HepG2 (cell line): ENCODE results near the gene MTHFS.

ENCODE experiments used
- MYC ChIP-seq: sonication (generic); formaldehyde crosslinking; IDR thresholded peaks from 2 replicates; pipeline ENCODE4 v1.9.0; 2021; ENCODE audit warnings: missing genetic modification reagents, borderline replicate concordance
- NFRKB ChIP-seq: fragments of 450-650 bp; IDR thresholded peaks from 2 replicates; pipeline ENCODE4 v1.6.1; 2017
- NR2C2 ChIP-seq: sonication (generic); formaldehyde crosslinking; IDR thresholded peaks from 2 replicates; pipeline ENCODE4 v1.4.0; 2020; ENCODE audit warnings: missing genetic modification reagents, mild to moderate bottlenecking, moderate library complexity, borderline replicate concordance
- RAD21 ChIP-seq: fragments of 450-650 bp; formaldehyde crosslinking; IDR thresholded peaks from 2 replicates; pipeline ENCODE4 v1.5.0; 2020; ENCODE audit warnings: mild to moderate bottlenecking
- SUZ12 ChIP-seq: fragments of 150-350 bp; IDR thresholded peaks from 2 replicates; pipeline ENCODE4 v1.6.1; 2014; ENCODE audit warnings: low read depth, low read length
- TF ChIP-seq, protein P1 (sequence below): sonication (generic); formaldehyde crosslinking; IDR thresholded peaks from 2 replicates; pipeline ENCODE4 v1.8.1; 2023; ENCODE audit warnings: mild to moderate bottlenecking, missing genetic modification reagents, borderline replicate concordance
- TF ChIP-seq, protein P2 (sequence below): sonication (generic); formaldehyde crosslinking; IDR thresholded peaks from 2 replicates; pipeline ENCODE4 v1.5.0; 2020; ENCODE audit warnings: mild to moderate bottlenecking, missing genetic modification reagents, moderate library complexity

DNA sequence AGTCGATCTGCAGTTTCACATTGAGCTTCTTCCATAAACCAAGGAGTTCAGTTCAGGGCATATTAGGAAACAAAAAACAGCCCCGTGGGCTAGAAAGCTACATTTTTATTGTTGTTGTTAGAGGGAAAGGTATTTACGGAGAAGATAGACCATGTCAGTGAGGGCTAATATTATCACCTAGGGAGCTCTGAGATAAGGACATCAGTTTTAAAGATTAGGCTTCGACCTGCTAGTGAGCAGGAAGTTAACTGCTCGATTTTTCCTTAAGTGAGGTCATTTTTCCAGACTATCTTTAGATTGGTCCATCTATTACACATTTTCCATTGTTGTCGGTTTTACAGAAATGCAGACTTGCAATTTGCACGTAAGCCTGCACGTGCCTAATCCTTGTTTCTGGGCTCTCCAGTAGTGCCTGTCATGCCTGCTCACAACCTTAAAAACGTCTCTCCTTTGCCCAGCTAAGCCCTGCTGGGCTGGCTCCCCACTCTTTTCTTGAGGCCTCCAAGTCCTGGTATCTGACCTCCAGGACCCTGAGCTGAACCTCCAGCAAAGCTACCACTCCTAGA, 72.6 kb downstream of the MTHFS start:
- no peak for TF ChIP-seq NR2C2 (CRISPR knock-in tag)
- TF ChIP-seq RAD21 = no peak
- TF ChIP-seq, protein P1, sequence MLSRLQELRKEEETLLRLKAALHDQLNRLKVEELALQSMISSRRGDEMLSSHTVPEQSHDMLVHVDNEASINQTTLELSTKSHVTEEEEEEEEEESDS (CRISPR knock-in tag) = no peak
- TF ChIP-seq MYC (CRISPR knock-in tag) = no peak
- no peak for TF ChIP-seq SUZ12
- TF ChIP-seq, protein P2, sequence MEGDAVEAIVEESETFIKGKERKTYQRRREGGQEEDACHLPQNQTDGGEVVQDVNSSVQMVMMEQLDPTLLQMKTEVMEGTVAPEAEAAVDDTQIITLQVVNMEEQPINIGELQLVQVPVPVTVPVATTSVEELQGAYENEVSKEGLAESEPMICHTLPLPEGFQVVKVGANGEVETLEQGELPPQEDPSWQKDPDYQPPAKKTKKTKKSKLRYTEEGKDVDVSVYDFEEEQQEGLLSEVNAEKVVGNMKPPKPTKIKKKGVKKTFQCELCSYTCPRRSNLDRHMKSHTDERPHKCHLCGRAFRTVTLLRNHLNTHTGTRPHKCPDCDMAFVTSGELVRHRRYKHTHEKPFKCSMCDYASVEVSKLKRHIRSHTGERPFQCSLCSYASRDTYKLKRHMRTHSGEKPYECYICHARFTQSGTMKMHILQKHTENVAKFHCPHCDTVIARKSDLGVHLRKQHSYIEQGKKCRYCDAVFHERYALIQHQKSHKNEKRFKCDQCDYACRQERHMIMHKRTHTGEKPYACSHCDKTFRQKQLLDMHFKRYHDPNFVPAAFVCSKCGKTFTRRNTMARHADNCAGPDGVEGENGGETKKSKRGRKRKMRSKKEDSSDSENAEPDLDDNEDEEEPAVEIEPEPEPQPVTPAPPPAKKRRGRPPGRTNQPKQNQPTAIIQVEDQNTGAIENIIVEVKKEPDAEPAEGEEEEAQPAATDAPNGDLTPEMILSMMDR (CRISPR knock-in tag) = no peak
- TF ChIP-seq NFRKB = no peak
